ENCODE results near the gene FCHO2.

FCHO2 gene

GRCh38 chr5:73117088-73117740, 161.4 kb downstream of the FCHO2 start:
- no peak overlapping the region for H3K4me3 ChIP-seq (ENCODE audit: low read length)
- TF ChIP-seq, protein P1, sequence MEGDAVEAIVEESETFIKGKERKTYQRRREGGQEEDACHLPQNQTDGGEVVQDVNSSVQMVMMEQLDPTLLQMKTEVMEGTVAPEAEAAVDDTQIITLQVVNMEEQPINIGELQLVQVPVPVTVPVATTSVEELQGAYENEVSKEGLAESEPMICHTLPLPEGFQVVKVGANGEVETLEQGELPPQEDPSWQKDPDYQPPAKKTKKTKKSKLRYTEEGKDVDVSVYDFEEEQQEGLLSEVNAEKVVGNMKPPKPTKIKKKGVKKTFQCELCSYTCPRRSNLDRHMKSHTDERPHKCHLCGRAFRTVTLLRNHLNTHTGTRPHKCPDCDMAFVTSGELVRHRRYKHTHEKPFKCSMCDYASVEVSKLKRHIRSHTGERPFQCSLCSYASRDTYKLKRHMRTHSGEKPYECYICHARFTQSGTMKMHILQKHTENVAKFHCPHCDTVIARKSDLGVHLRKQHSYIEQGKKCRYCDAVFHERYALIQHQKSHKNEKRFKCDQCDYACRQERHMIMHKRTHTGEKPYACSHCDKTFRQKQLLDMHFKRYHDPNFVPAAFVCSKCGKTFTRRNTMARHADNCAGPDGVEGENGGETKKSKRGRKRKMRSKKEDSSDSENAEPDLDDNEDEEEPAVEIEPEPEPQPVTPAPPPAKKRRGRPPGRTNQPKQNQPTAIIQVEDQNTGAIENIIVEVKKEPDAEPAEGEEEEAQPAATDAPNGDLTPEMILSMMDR (conservative IDR thresholded peaks at IDR 0.05; ENCODE audit: low read depth, low read length) = no peak
- no peak for DNase-seq (ENCODE audit: low read depth)

DNA sequence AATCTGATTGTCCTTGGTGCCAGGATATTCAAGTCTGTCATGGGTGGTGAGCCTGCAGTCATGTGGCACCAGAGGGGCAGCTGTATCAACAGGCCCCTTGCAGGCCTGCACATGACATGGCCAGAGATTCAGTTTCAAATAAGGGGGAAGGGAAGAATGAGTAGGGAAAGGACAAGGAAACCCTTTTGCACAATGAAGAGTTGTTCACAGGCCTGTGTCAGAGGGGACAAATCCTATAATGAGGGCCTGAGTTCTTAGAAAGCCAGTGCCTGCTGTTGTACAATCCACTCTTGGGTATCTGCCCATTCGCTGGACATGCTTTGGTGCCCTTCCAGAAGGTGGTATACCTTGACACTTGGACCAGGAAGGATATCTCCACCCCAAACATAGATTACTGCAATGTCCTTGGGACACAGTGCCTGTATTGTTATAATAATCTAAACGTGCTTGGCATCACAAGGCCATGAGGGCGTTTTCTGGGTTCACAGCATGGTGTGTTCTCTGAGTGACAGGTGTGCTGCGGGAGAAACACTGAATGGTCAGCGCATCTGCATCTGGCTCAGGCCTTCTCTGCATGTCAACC, 162.6 kb downstream of the FCHO2 start:
- TF ChIP-seq, protein P1 (conservative IDR thresholded peaks at IDR 0.05; ENCODE audit: low read depth, low read length) = no peak
- H3K4me3 ChIP-seq (ENCODE audit: low read length) = no peak overlapping the region
- no peak for DNase-seq (ENCODE audit: low read depth)

DNA sequence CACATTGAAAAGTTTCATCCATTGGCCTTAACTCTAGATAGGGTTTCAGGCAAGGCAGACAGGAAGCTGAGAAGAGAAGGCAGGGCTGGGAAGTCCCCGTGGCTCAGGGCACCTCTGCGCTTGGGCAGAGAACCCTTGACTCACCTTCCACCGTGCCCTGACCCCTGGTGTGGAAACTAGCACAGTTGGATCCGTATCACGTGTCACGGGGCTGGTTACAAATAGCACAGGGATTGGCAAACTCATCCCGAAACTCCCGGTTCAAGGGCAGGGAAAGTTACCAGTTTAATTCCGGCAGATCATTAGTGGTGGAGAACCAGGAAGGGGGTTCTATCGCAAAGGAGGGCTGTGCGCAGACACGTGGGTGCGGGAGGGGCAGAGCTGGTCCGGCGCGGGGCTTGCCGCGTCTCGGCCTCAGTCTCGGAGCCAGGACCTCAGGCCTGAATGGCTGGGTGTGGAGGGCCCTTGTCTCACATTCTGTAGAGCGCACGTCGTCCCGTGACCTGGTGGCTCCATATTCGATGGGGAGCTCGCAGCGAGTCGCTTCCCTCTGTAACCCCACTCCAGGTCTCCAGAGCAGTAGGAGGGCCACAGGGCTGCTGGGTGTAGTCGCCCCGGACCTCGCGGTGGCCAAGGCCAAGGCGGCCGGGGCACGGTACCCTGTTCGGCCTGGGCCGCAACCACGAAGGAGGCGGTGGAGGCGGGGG, 163.8 kb downstream of the FCHO2 start:
- TF ChIP-seq, protein P1 (conservative IDR thresholded peaks at IDR 0.05; ENCODE audit: low read depth, low read length) = no peak
- no peak for DNase-seq (ENCODE audit: low read depth)
- no peak overlapping the region for H3K4me3 ChIP-seq (ENCODE audit: low read length)

DNA sequence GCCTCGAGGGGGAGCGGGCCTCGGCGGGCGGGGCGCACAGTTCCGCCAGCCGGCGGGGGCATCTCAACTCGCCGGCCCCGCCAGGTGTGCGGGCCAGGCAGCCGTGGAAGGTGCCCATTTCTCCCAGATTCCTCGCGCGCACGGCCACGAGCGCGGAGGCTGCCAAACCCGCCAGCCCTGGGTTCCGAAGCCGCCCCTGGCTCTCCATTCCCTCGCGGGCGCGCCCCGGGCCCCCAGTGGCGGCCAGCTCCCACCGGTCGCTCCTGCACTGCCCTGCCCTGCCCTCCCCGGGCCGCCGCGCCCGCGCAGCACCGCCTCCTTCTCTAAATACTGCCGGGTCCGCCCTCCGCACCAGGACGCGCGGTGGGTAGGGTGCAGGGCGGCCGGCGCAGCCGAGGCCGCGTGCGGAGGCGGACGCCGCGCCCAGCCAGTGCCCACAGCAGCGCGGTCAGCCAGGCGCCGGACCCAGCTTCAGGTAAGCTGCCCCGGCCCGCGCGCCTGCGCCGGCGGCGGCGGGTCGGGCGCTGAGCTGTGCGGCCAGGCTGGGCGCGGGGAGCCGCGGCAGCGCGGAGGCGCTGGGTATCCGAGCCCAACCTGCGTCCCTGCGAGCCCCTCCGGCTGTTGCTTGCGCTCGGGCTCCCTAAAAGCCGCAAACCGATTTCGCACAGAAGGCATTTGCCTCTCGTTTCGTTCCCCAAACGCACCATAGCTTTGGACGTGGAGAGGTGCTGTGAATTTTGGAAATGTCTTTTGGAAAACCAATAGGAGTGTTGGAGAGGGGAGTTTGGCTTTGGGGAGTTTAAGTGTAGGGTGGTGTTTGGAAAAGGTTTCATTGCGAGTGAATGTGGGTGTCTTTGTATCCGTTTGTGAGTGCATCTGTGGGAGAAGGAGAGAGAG, 164.6 kb downstream of the FCHO2 start, which contains the start of gene TMEM171:
Gene TMEM171, plus strand, starts transcription at position 354 of the 897 bp plus-strand sequence. CDS start 2,799 bp downstream, outside the sequence.
- DNase-seq (ENCODE audit: low read depth) = no peak
- TF ChIP-seq, protein P1 (conservative IDR thresholded peaks at IDR 0.05; ENCODE audit: low read depth, low read length) = no peak
- peak within 1 kb of the TSS; percentile 71 for H3K4me3 ChIP-seq (ENCODE audit: low read length)

DNA sequence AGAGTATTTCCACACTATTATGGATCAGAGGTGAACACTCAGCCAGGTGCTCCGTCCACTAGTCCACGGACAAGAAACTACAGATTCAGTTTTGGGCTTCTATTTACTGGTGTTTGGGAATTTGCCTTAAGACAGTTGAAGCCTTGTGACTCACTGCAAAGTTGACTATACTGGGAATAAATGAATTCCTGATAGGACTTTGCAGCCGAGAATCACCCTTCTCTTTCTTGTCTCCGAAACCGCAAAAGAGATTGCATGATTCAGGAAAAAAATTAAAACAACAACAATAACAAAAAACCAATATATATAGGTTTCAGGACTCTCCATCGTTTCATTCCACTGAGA, 165.2 kb downstream of the FCHO2 start:
- TF ChIP-seq, protein P1 (conservative IDR thresholded peaks at IDR 0.05; ENCODE audit: low read depth, low read length) = no peak
- peak overlapping the region; percentile 71 for H3K4me3 ChIP-seq (ENCODE audit: low read length)
- DNase-seq (ENCODE audit: low read depth) = no peak

- no peak overlapping the region for H3K4me3 ChIP-seq (ENCODE audit: low read length)
- no peak for DNase-seq (ENCODE audit: low read depth)
- TF ChIP-seq, protein P1 (conservative IDR thresholded peaks at IDR 0.05; ENCODE audit: low read depth, low read length) = no peak
Observed at GRCh38 chr5:73122875-73123810, 167.3 kb downstream of the FCHO2 start.

Data from retinal pigment epithelial cell (primary cell).